Fibroblast of lung (primary cell): ENCODE measurements around the gene ADAD1.

Source experiments
- CTCF ChIP-seq, 2 donors: IDR thresholded peaks in 1 of 2; conservative IDR thresholded peaks in 1 of 2; 1 replicate in 1 of 2; 2 replicates in 1 of 2; pipeline ENCODE4 v1.5.1; 2011 to 2012; ENCODE audit warnings: low read length in 2 of 2, control low read depth in 1 of 2, inconsistent platforms in 1 of 2, low read depth in 1 of 2, mild to moderate bottlenecking in 1 of 2
- EZH2 ChIP-seq: IDR thresholded peaks from 2 replicates; pipeline ENCODE4 v1.5.1; 2012; ENCODE audit warnings: low read length, control low read depth, mild to moderate bottlenecking; ENCODE audit errors: missing control alignments

- no peak for TF ChIP-seq CTCF (conservative IDR thresholded peaks at IDR 0.05 in 1 of 2, IDR thresholded peaks at IDR 0.05 in 1 of 2; ENCODE audit: low read depth in 1 of 2, low read length in 2 of 2)
- TF ChIP-seq EZH2, result no peak
Measured at GRCh38 chr4:122458625-122459024, 79.8 kb downstream of the ADAD1 start.
